NCI-H2196 treated with DMSO at 0.1 percent for 48 hours (cell line): ENCODE results near the gene SLCO2B1.

Source experiments
- DNase-seq: peaks from one replicate; lab custom pipeline; 2025; ENCODE audit not compliant: unreplicated experiment; lab: John Stamatoyannopoulos, UW

Gene SLCO2B1

GRCh38 chr11:75161506-75162095, 10.7 kb downstream of the SLCO2B1 start:
- DNase-seq = no peak

GRCh38 chr11:75162954-75163353, 12.0 kb downstream of the SLCO2B1 start:
- no peak for DNase-seq

- no peak for DNase-seq
These were observed 13.3 kb downstream of the SLCO2B1 start for GRCh38 chr11:75163921-75164849.

GRCh38 chr11:75165721-75166120, 14.8 kb downstream of the SLCO2B1 start:
- DNase-seq = no peak

DNA sequence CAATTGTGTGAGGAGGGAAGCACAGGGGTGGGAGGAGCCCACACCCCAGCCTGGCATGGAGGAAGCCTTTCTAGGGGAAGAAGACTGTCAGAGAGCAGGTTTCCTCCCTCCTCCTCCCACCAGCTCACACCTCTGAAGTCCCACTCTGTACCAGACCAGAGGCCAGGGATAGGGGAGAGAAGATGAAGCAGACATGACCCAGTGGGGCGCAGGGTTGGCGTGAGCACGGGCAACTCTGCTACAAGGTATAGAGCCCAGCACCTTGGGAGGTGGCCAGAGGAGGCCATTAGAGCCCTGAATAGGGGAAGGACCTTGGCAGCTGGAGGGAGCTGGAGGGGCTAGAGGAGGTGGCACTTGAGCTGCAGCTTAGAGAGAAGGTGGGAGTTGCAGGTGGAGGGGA, 15.9 kb downstream of the SLCO2B1 start:
- DNase-seq = no peak

DNA sequence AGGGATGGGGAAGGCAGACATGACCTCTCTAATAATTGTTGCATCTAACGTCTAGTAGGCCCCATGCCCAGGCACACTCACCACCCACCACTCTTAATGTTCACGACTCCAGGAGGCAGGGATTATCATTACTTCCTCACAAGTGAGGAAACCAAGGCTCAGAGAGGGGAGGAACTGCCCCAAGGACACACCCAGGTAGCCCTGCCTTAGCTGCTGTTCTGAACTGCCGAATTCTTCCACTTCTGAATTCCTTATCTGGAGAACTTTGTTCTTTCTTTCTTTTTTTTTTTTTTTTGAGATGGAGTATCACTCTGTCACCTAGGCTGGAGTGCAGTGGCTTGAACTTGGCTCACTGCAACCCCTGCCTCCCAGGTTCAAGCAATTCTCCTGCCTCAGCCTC, 16.7 kb downstream of the SLCO2B1 start:
- no peak for DNase-seq

GRCh38 chr11:75169101-75169885, 18.4 kb downstream of the SLCO2B1 start:
- no peak for DNase-seq

GRCh38 chr11:75170516-75171201, 19.8 kb downstream of the SLCO2B1 start:
- DNase-seq = no peak

DNA sequence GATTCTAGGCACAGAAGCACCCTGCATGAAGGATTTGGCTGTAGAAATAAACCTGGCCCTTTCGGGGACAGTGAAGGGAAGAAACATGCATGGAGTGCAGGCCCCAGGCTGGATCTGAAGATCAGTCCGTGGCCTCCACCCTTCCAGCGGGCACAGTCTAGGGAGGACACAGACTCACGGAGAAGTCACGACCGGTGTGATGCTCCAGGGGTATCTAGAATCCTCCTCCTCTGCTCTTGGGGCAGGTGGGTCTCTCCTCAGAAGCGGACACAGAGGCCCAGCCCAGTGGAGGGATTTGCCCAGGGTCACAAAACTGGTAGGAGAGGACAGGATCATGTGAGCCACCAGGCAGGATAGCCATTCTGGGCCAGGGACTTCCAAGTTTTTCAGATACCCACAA, 22.4 kb downstream of the SLCO2B1 start:
- no peak for DNase-seq

DNA sequence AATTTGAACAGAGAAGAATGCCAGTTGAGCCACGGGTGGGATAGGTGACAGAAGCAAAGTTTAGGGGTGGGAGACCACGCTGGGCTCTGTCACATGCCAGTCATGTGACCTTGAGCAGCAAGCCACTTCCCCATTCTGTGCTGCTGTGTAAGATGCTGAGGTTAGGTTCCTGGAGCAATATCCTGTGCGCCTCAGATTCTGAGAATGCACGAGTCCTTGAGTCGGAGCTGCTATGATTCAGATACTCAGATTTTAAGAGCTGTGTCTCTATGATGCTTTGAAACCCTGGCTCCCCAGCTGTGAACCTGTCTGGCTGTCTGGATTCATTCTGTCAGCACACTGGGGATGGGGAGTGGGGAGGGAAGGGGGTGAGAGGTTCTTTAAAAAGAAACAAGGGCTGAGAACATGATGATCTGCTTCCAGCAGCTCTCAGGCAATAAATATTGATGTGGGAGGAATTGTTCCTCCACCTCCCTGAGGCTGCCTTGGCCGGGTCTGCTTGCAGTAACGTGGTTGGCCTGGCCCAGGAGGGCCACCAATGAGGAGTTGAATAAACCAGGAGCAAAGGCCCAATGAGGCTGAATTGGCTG, 24.0 kb downstream of the SLCO2B1 start:
- DNase-seq = no peak

DNA sequence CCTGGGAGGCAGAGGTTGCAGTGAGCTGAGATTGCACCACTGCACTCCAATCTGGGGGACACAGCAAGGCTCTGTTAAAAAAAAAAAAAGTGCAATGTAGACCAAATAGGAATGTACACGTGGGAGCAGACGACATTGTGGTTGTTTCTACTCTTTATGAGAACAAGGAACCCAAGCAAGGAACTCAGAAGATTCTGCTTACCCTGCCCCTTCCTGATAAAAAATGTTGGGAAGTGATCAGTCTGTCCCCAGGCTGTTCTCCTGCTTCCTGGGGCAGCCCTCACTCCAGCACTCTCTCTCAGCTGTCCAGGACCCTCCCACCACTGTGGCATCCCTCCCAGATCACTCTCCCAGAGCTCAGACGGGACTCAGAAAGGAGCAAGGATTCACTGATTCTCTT, 31.8 kb downstream of the SLCO2B1 start:
- DNase-seq = no peak

- no peak for DNase-seq
These were observed 33.1 kb downstream of the SLCO2B1 start for GRCh38 chr11:75184051-75184450.

- no peak for DNase-seq
These were observed 34.0 kb downstream of the SLCO2B1 start for GRCh38 chr11:75184757-75185425.

DNA sequence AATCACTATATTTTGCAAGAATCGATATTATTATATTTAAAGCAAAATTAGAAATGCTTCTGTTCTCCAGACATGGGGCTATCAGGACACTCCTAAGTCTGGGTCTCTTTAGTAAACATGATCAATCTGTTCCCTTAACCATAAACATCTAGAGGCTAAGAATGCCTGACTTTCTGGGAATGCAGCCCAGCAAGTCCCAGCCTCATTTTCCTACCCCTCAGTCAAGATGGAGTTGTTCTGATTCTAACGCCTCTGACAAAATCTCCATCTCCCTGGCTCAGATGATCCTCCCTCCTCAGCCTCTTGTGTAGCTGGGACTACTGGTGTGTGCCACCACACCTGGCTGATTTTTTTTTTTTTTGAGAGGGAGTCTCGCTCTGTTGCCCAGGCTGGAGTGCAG, 35.0 kb downstream of the SLCO2B1 start:
- DNase-seq = no peak

- DNase-seq = no peak
These were observed 36.1 kb downstream of the SLCO2B1 start for GRCh38 chr11:75186999-75187398.

DNA sequence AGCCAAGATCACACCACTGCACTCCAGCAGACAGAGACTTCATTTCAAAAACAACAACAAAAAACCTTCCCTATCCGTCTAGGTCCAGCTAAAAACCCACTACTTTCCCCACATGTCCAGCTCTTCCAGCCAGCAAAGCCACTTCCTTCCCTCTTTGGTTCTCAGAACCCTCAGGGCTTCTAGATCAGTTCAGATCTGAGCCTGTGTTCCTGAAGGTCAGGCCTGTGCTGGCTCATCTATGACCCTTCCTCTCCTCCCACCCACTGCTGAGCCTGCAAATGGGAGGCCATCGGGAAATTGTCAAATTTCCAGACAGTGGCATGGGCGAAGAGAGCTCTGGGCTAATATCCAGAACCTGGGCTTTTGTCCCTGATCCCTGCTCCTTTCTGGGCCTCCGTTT, 37.8 kb downstream of the SLCO2B1 start:
- no peak for DNase-seq

GRCh38 chr11:75189108-75189507, 38.2 kb downstream of the SLCO2B1 start:
- no peak for DNase-seq

GRCh38 chr11:75189911-75190310, 39.0 kb downstream of the SLCO2B1 start:
- DNase-seq = no peak

GRCh38 chr11:75190652-75191329, 39.9 kb downstream of the SLCO2B1 start:
- no peak for DNase-seq

- no peak for DNase-seq
These were observed 40.4 kb downstream of the SLCO2B1 start for GRCh38 chr11:75191330-75191717.
